Measurements from ENCODE around the gene CARMIL1.

Gene CARMIL1

GRCh38 chr6:25519856-25520255 lies 240.7 kb downstream of the CARMIL1 start:
- no peak for DNase-seq (ENCODE audit: low read depth)

- DNase-seq (ENCODE audit: low read depth), result no peak
These were observed 245.4 kb downstream of the CARMIL1 start for GRCh38 chr6:25524542-25524941.

DNA sequence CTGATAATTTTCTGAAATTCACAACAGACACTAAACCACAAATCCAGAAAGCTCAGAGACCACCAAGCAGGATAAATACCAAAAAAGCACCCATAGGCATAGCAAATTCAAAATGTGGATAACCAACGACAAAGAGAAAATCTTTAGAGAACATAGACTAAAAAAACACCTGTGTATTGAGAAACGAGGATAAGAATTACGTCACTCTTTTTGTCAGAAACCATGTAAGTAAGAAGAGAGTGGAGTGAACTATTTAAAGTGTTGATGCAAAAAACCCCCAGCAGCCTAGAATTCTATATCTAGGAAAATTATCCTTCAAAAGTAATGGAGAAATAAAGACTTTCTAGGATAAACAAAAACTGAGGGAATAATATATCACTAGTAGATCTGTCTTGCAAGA lies 245.9 kb downstream of the CARMIL1 start:
- no peak for DNase-seq (ENCODE audit: low read depth)

GRCh38 chr6:25534942-25535631 lies 255.9 kb downstream of the CARMIL1 start:
- DNase-seq (ENCODE audit: low read depth), result no peak

- DNase-seq (ENCODE audit: low read depth), result no peak
These were observed 256.6 kb downstream of the CARMIL1 start for GRCh38 chr6:25535632-25536225.

DNA sequence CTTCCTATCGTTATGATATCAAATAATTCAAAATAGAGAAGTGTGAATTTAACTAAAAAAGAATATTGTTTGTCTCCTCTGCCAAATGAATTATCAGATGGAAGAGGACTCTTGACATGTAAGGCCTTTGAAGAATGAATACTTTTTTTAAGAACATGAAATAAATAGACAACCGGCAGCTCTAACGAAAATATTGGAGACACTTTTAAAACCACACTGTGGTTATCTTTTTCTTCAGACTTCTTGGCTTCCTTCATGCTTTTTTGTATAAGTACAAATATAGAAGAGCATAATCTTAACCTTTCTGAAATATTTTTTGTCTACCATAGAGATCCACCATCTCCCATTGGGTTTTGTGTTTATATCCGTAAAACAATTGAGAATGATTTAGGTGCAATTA lies 257.6 kb downstream of the CARMIL1 start:
- DNase-seq (ENCODE audit: low read depth), result no peak

DNA sequence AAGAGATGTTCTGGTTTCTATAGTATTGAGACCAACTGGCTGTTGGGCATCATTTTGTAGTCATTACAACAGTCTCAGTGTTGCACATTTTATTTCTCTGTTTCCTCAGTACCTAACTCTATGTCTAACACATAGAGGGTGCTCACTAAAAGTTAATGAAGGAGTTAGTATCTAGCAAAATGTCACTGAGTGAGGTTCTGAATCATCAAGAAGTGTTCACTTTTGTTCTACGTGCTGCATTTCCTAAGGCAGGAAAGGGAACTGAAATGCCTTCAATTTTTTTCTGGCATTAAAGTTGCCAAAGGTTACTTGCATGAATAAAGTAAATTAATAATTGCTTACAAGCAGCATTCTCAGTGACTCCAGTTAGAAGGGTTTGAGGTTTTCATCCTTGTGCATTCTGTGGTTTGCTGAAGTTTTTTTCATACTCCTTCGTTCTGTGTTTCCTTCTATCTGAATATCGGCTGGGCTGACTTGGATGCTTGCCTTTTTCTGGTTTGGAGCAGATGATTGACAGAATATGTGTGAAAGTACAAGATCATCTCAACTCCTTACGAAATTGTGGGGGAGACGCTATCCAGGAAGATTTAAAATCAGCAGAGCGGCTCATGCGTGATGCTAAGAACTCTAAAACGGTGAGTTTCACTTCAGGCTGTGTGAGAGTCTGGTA lies 258.3 kb downstream of the CARMIL1 start:
- DNase-seq (ENCODE audit: low read depth), result no peak

- no peak for DNase-seq (ENCODE audit: low read depth)
These were observed 262.1 kb downstream of the CARMIL1 start for GRCh38 chr6:25541228-25541627.

DNA sequence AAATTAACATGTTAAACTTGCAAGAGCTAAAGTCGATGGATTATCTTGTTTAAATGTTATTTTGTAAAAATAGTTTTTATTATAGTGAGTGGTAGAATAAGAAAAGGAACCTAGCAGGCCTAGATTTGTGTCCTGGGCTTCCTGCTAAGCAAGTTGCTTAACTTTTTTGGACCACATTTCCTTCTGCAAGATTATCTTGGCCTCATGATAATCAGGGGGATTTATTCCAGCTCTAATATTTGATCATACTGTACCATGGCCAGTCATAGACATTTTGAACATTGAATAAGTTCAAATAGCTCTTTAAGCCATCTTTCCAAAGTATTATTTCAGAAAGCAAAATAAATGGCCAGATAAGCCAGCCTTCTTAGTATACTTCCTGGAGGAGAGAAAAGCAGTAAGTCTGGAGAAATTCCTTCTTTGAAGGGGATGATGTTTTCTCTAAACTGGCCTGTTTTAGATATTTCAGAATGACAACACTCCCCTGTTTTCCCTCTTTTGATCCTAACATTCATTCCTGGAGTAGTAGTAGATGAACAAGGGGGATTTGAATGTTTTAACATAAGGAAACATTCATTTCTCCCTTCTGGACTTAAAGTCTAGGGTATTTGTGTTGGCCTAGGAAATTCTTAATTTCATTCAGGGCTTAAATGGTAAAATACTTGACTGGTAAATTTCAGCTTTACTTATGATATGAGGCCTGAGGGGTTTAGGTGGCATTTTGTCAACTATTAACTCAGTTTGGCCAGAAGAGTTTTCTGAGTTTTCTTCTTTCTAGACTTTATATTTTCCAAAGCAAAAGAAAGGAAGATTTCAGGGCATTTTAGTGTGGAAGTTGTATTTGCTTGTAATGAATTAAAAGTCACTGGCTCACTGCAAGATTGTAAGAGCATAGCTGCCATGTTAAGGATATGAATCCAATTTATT lies 264.1 kb downstream of the CARMIL1 start:
- DNase-seq (ENCODE audit: low read depth), result no peak

GRCh38 chr6:25544833-25545232 lies 265.7 kb downstream of the CARMIL1 start:
- no peak for DNase-seq (ENCODE audit: low read depth)

DNA sequence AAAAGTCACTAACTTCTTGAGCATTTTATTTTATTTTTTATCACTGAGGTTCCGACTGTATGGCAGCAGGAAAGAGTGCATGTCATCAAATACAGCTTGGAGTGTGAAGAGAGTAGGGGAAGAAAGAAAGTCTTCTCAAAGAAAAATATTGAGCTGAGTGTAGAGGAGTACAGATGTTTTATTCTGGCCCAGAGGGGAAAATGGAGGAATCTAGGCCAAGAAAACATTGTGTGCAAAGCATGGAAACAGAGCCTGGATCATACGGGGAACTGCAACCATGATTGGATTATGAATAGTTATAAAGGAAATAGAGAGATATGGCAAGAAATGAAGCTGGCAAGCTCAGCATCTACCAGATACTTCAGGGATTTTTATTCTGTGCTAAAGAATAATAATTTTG lies 268.6 kb downstream of the CARMIL1 start:
- no peak for DNase-seq (ENCODE audit: low read depth)

DNA sequence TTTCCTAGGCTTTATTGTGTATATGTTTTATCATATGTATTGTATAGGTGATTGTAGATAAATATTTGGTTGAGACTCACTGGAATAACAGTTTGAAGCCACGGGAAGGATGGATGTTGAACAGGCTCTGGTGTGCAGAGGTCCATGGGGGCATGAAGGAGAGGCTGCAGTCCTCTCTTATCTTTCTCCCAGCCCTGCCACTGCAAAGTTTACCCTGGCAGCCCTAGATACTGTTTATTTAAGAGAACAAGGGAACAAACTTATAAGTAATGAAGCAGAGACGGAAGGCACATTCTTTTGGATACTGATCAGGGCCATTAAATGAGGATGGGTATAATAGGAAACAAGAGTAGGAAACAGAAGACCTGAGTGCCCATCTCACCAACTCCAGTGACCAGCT lies 269.3 kb downstream of the CARMIL1 start:
- DNase-seq (ENCODE audit: low read depth), result no peak

DNA sequence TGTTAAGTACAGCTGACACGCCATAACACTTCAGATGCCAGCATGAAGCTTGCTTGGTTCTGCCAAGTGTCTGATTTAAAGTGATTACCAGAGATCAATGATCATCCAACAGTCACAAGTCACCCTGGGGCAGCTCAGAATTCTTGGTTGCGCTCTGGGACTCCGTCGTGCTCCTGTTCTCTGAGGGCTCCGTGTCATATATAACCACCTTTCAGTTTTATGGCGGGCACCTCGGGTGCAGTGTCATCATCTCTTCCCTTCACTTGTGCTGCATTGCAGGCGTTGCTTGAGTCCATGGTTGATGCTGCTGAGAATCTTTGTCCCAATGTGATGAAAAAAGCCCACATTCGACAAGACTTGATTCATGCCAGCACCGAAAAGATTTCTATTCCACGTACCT lies 271.5 kb downstream of the CARMIL1 start:
- no peak for DNase-seq (ENCODE audit: low read depth)

GRCh38 chr6:25553502-25553901 lies 274.3 kb downstream of the CARMIL1 start:
- no peak for DNase-seq (ENCODE audit: low read depth)

- no peak for DNase-seq (ENCODE audit: low read depth)
These were observed 276.0 kb downstream of the CARMIL1 start for GRCh38 chr6:25555188-25555587.

- peak; percentile 65 for DNase-seq (ENCODE audit: low read depth)
These were observed 277.3 kb downstream of the CARMIL1 start for GRCh38 chr6:25556516-25556915.

DNA sequence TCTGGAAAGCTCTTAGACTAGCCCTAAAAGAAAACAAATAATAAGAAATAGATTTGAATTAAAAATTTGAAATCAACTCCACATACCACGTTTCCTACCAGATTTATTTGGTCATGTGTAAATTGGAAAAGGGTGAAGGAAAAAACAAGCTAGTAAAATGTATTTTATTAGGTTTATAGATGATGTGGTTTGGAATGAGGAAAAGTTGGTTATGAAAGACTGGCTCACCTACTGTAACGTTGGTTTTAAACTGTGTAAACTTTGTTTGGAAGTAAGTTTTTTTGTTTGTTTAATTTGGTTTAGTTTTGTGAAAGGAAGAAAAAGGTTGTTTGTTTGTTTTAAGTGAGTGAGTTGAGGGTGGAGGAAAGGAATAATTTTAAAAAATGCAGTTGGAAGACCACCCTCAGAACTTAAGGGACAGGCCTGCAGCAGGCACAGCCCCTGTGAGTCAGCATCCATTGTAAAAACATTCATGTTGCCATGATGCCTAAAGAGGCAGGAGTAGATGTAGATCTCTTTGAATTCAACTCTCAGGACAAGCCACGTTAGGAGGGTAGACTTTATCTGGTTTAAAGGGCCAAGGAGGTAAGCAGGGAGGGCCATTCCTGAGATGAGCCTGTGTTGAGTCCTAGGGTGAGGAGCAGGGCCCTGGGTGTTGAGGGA lies 279.1 kb downstream of the CARMIL1 start:
- no peak for DNase-seq (ENCODE audit: low read depth)

DNA sequence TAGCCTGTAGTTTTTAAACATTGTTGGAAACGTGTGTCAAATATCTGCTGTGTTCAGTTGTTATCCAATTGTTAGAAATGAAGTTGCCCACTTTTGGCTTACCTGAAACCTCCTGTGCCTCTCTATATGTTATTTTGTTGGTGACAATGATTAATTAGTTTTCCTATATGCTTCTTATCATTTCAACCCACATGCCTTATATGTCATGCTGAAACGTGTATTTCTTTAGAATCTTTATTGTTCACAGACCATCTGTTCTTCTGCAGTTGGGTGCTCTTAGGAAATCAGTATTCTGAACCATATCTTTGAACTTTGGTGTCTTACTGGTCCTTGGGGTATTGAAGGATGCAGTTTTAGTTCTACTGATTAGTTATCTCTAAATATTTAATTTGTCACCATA lies 281.7 kb downstream of the CARMIL1 start:
- DNase-seq (ENCODE audit: low read depth), result no peak

GRCh38 chr6:25564943-25565342 lies 285.8 kb downstream of the CARMIL1 start:
- no peak for DNase-seq (ENCODE audit: low read depth)

DNA sequence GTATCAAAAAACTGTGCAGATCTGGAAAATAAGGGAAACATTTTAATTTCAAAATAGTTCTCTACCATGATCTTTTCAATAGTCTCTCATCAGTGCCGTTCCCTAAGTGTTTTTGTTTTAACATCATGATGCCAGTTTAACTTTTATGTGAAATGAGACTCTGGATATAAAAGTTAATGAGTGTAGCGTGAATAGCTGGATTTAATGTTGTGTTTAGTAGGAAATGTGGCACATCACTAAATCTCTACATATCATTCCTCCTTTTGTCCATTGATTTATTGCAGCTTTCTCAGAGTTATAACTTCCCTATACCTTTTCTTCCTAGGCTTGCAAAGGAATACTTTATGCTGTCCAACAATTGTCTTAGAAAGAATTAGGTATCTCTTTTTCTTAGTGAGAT lies 291.4 kb downstream of the CARMIL1 start:
- DNase-seq (ENCODE audit: low read depth), result no peak

- no peak for DNase-seq (ENCODE audit: low read depth)
These were observed 297.7 kb downstream of the CARMIL1 start for GRCh38 chr6:25576919-25577318.

DNA sequence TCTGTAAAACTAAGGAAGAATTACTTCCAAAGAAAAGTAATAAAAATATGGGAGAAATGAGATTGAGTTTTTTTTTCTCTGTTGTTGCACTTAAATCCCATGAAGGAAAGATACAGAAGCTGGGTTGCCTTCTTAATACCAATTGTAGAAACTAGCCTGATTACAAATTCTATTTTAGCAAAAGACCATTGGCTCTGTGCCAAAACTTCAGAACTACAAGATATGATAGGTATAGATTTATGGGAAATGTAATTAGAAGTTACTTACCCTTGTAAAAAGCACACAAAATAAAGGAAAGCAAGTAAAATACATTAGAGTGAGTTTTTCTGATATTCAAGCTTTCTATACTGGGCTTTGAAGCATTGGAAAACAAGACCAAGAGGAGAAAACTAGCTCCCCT lies 299.4 kb downstream of the CARMIL1 start:
- no peak for DNase-seq (ENCODE audit: low read depth)

Measured in stimulated activated CD8-positive, alpha-beta memory T cell treated with anti-CD3 and anti-CD28 coated beads, Interleukin-15, amount 100 ng/mL, for 24 hours (primary cell).